Adipocyte (in vitro differentiated cells): ENCODE data around the gene TXNDC5.

Experiments used
- DNase-seq: peaks from one replicate; pipeline ENCODE4 v3.0.0-alpha.2; 2015; ENCODE audit warnings: low read depth
- H3K27me3 ChIP-seq: replicated peaks from 2 replicates; pipeline ENCODE4 v1.7.0; 2013; ENCODE audit warnings: mild to moderate bottlenecking, low read length, moderate library complexity; ENCODE audit not compliant: control insufficient read depth, insufficient read depth
- H3K36me3 ChIP-seq: 2 replicates; pipeline ENCODE4 v1.7.0; 2013; ENCODE audit warnings: low read length, mild to moderate bottlenecking, moderate library complexity; ENCODE audit not compliant: control insufficient read depth, insufficient read depth, severe bottlenecking
- H3K4me1 ChIP-seq: 2 replicates; pipeline ENCODE4 v1.7.0; 2013; ENCODE audit warnings: mild to moderate bottlenecking, low read length, moderate library complexity; ENCODE audit not compliant: control insufficient read depth, insufficient read depth
- H3K4me3 ChIP-seq: 2 replicates; pipeline ENCODE4 v1.7.0; 2013; ENCODE audit warnings: mild to moderate bottlenecking, low read length, moderate library complexity
- H3K9ac ChIP-seq: 2 replicates; pipeline ENCODE4 v1.7.0; 2013; ENCODE audit warnings: mild to moderate bottlenecking, low read length, moderate library complexity
- H3K9me3 ChIP-seq: 2 replicates; pipeline ENCODE4 v1.7.0; 2013; ENCODE audit warnings: mild to moderate bottlenecking, low read length, moderate library complexity; ENCODE audit not compliant: control insufficient read depth

Gene TXNDC5

DNA sequence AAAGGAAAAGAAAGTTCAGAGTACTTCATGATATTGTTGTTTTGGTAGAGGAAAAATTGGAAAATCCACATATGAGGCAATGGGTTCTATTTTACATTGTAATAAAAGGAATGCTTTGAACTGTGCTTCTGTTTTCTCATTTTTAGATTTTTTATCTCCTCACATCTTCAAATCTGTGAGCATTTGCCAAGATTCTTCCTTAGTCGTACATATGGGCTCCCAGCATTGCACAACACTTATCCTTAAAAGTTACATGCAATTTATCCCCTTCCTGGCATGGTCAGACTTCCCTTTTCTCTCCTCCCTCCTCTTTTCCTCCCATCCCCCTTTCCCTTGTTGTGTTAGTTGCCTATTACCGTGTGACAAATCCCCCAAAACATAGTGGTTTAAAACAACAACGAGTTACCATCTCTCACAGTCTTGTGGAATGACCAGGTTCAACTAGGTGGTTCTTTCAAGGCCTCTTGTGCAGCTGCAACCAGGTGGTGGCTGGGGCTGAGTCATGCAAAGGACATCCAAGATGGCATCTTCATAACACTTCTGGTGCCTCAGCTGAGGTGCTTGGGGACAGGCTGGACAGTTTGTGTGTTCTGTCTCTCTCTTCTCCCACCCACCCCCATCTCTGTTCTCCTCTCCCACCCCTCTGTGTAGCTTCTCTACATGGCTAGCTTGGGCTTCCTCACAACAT lies 68.7 kb downstream of the TXNDC5 start:
- no peak overlapping the region for H3K9ac ChIP-seq

DNA sequence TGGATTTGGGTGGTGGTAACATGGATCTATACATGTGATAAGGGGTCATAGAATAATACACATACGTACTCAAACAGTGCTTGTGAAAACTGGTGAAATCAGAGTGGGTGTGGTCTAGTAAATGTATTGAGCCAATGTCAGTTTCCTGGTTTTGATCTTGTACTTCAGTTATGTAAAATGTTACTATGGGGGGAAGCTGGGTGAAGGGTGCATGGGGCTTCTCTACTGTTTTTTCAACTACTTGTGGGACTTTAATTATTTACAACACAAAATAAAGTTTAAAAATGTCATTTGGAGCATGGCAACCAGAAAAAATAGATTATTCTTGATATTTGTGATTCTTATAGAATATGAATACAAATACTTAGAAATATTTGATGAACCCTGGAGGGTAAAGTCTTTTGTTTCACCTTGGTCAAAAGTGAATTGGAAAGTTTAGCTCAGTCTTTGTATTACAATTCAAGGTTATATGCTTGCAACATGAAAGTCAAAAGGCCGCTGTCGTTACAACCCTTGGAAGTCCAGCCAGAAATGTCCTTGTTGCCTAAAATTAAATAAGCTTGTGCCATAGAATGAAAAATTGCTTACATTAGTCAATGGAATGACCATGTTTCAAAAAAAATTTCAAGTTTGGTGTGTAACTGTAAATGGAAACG lies 74.1 kb downstream of the TXNDC5 start:
- H3K9me3 ChIP-seq, result no peaks in the 10 kb centered on the region
- no peaks in the 10 kb centered on the region for H3K4me1 ChIP-seq
- no peak for DNase-seq
- H3K4me3 ChIP-seq, result no peak overlapping the region
- H3K36me3 ChIP-seq, result no peaks in the 10 kb centered on the region
- H3K27me3 ChIP-seq, result no peaks in the 10 kb centered on the region
- no peak overlapping the region for H3K9ac ChIP-seq

More for the DNA sequence above, 68.7 kb downstream of the TXNDC5 start:
- peaks cover 2% of the 10 kb centered on the region for H3K9me3 ChIP-seq
- H3K27me3 ChIP-seq, result no peaks in the 10 kb centered on the region
- peak; percentile 51 for DNase-seq
- H3K4me1 ChIP-seq, result peaks cover 4% of the 10 kb centered on the region
- H3K4me3 ChIP-seq, result no peak overlapping the region
- no peaks in the 10 kb centered on the region for H3K36me3 ChIP-seq

DNA sequence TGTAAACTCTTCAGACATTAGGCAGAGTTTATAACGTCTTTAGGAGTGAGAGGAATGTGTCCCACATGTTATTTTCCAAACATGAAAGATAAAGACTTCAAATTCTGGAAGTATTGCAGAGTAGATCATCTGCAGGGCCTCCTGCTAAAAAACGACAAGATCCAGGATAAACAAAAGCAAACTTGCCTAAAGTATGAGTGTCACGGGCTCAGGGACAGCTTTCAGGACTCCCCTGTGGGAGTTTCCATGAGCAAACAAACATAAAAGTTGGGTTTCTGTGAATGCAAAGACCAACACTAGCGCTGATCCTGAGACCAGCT lies 76.9 kb downstream of the TXNDC5 start:
- no peaks in the 10 kb centered on the region for H3K36me3 ChIP-seq
- H3K9me3 ChIP-seq, result no peaks in the 10 kb centered on the region
- no peak overlapping the region for H3K4me3 ChIP-seq

DNA sequence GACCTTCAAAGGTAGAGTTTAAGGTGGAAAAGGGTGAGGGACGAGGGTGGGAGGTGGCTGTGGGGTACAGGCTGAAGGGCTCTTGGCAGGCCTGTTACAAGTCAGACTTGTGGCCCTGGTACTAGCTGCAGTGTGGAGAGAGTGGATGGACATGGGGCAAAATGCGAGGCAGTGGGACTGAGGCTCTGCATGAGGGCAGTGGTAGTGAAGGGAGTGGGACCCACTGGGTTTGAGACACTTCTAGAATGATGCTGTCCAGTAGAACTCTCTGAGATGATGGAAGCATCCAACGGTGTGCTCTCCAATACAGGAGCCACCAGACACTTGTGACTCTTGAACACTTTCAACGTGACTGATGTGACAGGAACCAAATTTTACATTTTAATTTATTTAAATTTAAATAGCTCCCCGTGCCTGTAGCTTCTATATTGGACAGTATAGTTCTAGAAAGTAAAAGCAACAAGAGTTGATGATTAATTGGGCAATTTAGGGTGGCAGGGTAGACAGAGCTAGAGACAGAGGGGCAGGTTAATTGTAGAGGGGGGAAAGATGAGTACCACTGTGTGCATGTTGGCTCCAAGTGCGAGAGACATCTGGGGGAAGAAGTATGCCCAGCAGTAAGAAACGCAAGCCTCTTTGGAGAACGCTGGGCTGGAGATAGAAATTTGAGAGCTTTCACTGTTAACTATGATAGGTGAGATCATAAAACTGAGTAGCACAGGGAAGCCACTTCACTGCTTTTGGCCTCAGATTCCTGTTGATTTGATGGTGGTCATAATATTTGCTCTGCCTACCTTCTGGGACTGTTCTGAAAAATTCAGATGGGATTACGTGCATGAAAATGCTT lies 77.5 kb downstream of the TXNDC5 start:
- no peaks in the 10 kb centered on the region for H3K27me3 ChIP-seq
- DNase-seq, result no peak
- no peaks in the 10 kb centered on the region for H3K36me3 ChIP-seq
- no peak overlapping the region for H3K9ac ChIP-seq
- H3K9me3 ChIP-seq, result no peaks in the 10 kb centered on the region
- H3K4me1 ChIP-seq, result no peaks in the 10 kb centered on the region
- H3K4me3 ChIP-seq, result no peak overlapping the region

More for the DNA sequence above, 76.9 kb downstream of the TXNDC5 start:
- DNase-seq, result no peak
- no peaks in the 10 kb centered on the region for H3K4me1 ChIP-seq
- H3K9ac ChIP-seq, result no peak overlapping the region
- H3K27me3 ChIP-seq, result no peaks in the 10 kb centered on the region
